Measurements from ENCODE around the gene PPP1R10. TPM values are rescaled to one million over a fixed set of nuclear protein-coding genes. Genes with fewer than 3 reads are reported as not detected.

Gene PPP1R10
- total RNA-seq, 1 experiment from 2014 or later, result 119 TPM

DNA sequence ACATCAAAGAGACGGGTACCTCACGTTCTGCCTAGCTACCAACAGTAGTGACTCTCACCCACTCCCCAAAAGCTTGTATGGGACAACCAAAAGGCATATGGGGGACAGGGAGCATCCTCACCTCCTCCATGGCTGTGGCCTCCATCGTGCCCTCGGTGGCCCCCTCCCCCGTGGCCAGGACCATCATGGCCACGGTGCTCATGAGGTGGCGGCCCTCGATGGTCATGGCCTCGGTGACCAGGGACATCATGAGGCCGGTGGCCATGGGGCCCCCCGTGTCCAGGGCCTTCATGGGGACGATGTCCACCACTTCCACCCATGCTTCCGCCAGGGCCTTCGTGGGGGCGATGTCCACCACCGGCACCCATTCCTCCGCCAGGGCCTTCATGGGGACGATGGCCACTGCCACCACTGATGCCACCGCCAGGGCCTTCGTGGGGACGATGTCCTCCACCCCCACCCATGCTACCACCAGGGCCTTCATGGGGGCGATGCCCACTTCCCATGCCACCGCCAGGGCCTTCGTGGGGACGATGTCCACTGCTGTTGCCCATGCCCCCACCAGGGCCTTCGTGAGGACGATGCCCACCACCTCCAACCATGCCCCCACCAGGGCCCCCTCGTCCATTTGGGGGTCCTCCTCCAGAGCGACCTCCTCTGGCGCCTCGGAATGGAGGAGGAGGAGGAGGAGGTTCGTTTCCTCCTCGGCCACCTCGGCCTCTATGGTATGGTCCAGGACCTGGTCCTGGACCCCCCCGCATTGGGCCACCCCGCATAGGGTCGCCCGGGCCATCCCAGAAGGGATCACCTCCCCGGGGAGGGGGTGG is 15.0 kb downstream of the PPP1R10 start:
- no peaks in the 10 kb centered on the region for H3K4me1 Mint-ChIP-seq (ENCODE audit: low read depth, unreplicated experiment)
- CTCF ChIA-PET, result no interaction called here
- DNase-seq, result no peak
- H3K27me3 Mint-ChIP-seq (ENCODE audit: unreplicated experiment), result no peaks in the 10 kb centered on the region
- no peak overlapping the region for H3K4me3 Mint-ChIP-seq (ENCODE audit: low read depth, unreplicated experiment)
- TF ChIP-seq, protein P1, sequence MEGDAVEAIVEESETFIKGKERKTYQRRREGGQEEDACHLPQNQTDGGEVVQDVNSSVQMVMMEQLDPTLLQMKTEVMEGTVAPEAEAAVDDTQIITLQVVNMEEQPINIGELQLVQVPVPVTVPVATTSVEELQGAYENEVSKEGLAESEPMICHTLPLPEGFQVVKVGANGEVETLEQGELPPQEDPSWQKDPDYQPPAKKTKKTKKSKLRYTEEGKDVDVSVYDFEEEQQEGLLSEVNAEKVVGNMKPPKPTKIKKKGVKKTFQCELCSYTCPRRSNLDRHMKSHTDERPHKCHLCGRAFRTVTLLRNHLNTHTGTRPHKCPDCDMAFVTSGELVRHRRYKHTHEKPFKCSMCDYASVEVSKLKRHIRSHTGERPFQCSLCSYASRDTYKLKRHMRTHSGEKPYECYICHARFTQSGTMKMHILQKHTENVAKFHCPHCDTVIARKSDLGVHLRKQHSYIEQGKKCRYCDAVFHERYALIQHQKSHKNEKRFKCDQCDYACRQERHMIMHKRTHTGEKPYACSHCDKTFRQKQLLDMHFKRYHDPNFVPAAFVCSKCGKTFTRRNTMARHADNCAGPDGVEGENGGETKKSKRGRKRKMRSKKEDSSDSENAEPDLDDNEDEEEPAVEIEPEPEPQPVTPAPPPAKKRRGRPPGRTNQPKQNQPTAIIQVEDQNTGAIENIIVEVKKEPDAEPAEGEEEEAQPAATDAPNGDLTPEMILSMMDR (IDR thresholded peaks at IDR 0.05; ENCODE audit: unreplicated experiment), result no peak
- BruUV-seq (replicated peaks), result no TSS peak
- no peaks in the 10 kb centered on the region for H3K9me3 Mint-ChIP-seq (ENCODE audit: low read depth, unreplicated experiment)
- H3K36me3 Mint-ChIP-seq (ENCODE audit: insufficient read depth, unreplicated experiment), result peaks cover 99% of the 10 kb centered on the region
- H3K27ac Mint-ChIP-seq (ENCODE audit: unreplicated experiment), result peak overlapping the region; percentile 35
- intact Hi-C loops (cut with micrococcal nuclease; ENCODE audit: unreplicated experiment), result no loop called here

GRCh38 chr6:30601436-30601814 is 15.6 kb downstream of the PPP1R10 start:
- H3K4me1 Mint-ChIP-seq (ENCODE audit: low read depth, unreplicated experiment), result no peaks in the 10 kb centered on the region
- H3K27ac Mint-ChIP-seq (ENCODE audit: unreplicated experiment), result peak overlapping the region; percentile 35
- no peaks in the 10 kb centered on the region for H3K9me3 Mint-ChIP-seq (ENCODE audit: low read depth, unreplicated experiment)
- CTCF ChIA-PET, result no interaction called here
- intact Hi-C loops (cut with micrococcal nuclease; ENCODE audit: unreplicated experiment), result no loop called here
- H3K4me3 Mint-ChIP-seq (ENCODE audit: low read depth, unreplicated experiment), result no peak overlapping the region
- no peak for DNase-seq
- TF ChIP-seq, protein P1 (IDR thresholded peaks at IDR 0.05; ENCODE audit: unreplicated experiment), result no peak
- no peaks in the 10 kb centered on the region for H3K27me3 Mint-ChIP-seq (ENCODE audit: unreplicated experiment)
- no TSS peak for BruUV-seq (replicated peaks)
- peaks cover 99% of the 10 kb centered on the region for H3K36me3 Mint-ChIP-seq (ENCODE audit: insufficient read depth, unreplicated experiment)

DNA sequence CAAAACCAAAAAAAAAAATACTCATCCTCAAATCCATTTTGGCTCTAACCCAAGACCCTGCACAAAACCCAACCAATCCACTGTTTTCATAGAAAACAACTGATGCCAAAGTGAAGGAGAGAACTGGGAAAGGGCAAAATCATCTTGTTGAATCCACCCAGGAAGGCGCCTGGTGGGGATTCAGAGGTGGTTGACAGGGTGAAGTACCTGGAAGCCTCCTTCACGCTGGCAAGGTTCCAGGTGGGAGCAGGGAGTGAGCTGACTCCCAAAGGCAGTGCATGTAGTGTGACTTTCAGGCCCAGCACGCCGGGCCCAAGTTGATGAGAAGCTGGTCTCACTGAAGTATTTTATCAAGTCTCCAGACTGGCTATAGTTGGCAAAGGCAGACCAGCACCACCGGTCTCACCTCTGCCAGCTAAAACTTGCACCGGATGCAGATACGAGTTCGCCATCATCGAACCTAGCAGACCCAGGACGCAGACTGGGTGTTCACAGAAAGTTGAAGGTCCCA is 16.5 kb downstream of the PPP1R10 start:
- intact Hi-C loops (cut with micrococcal nuclease; ENCODE audit: unreplicated experiment), result no loop called here
- no peaks in the 10 kb centered on the region for H3K27me3 Mint-ChIP-seq (ENCODE audit: unreplicated experiment)
- H3K9me3 Mint-ChIP-seq (ENCODE audit: low read depth, unreplicated experiment), result no peaks in the 10 kb centered on the region
- DNase-seq, result no peak
- no peak overlapping the region for H3K4me3 Mint-ChIP-seq (ENCODE audit: low read depth, unreplicated experiment)
- peaks cover 96% of the 10 kb centered on the region for H3K36me3 Mint-ChIP-seq (ENCODE audit: insufficient read depth, unreplicated experiment)
- TF ChIP-seq, protein P1 (IDR thresholded peaks at IDR 0.05; ENCODE audit: unreplicated experiment), result no peak
- TSS peak; percentile 4 for BruUV-seq (replicated peaks)
- no peaks in the 10 kb centered on the region for H3K4me1 Mint-ChIP-seq (ENCODE audit: low read depth, unreplicated experiment)
- CTCF ChIA-PET, result interaction anchor here (0.7 to 1.2 kb wide), 2 partner anchors 15 to 23 kb away, joined by 3 read pairs; no protein-coding TSS in a partner anchor
- H3K27ac Mint-ChIP-seq (ENCODE audit: unreplicated experiment), result peak overlapping the region; percentile 71

DNA sequence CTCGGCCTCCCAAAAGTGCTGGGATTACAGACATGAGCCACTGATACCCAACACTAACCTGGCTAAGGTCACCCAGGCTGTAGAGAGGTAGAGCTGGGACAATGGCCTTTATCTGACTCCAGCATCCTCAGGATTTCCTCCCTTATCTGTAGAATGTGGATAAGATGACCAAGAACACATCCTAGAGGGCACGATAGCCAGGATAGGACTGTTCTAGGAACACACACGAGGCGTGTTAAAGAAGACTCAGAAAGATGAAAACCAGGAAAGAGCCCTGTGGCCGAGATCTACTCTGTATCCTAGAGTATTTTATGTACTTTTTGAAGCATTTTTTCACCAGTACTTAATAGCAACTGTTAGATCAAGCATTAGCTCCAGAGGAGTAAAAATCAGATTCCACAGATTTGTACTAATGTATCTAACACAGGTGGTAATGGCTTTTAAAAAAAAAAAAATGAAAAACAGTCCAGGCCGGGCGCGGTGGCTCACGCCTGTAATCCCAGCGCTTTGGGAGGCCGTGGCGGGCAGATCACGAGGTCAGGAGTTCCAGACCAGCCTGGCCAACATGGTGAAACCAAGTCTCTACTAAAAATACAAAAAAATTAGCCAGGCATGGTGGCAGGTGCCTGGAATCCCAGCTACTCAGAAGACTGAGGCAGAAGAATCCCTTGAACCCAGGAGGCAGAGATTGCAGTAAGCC is 17.3 kb downstream of the PPP1R10 start:
- CTCF ChIA-PET, result interaction anchor here (0.7 to 1.2 kb wide), 2 partner anchors 15 to 22 kb away, joined by 3 read pairs; no protein-coding TSS in a partner anchor
- no TSS peak for BruUV-seq (replicated peaks)
- intact Hi-C loops (cut with micrococcal nuclease; ENCODE audit: unreplicated experiment), result loop anchor here (5.0 kb wide), 1 partner anchor 57 kb away; no protein-coding TSS in a partner anchor
- peak overlapping the region; percentile 71 for H3K27ac Mint-ChIP-seq (ENCODE audit: unreplicated experiment)
- no peaks in the 10 kb centered on the region for H3K4me1 Mint-ChIP-seq (ENCODE audit: low read depth, unreplicated experiment)
- H3K4me3 Mint-ChIP-seq (ENCODE audit: low read depth, unreplicated experiment), result no peak overlapping the region
- no peaks in the 10 kb centered on the region for H3K27me3 Mint-ChIP-seq (ENCODE audit: unreplicated experiment)
- no peak for DNase-seq
- H3K36me3 Mint-ChIP-seq (ENCODE audit: insufficient read depth, unreplicated experiment), result peaks cover 94% of the 10 kb centered on the region
- TF ChIP-seq, protein P1 (IDR thresholded peaks at IDR 0.05; ENCODE audit: unreplicated experiment), result no peak
- H3K9me3 Mint-ChIP-seq (ENCODE audit: low read depth, unreplicated experiment), result no peaks in the 10 kb centered on the region

Measured in Calu3 (cell line).